GM23338 (cell line): ENCODE data around the gene CARD6. TPM values are rescaled to one million over a fixed set of nuclear protein-coding genes. Genes with fewer than 3 reads are reported as not detected.
A peak's percentile ranks its signal among the peaks of the same experiment; 100 is the strongest.

ENCODE experiments used
- ATAC-seq: fragments of 200-7000 bp; cut with Tn5 transposase; 3 replicates; pipeline ENCODE4 v1.9.1; 2020
- DNase-seq: peaks from one replicate; pipeline ENCODE4 v3.0.0-alpha.2; 2015; ENCODE audit warnings: low spot score
- H2AFZ ChIP-seq: fragments of 200-600 bp; sonication (generic); 2 replicates; pipeline ENCODE4 v1.8.0; 2016; ENCODE audit warnings: antibody characterized with exemption, mild to moderate bottlenecking, moderate library complexity
- H3F3A ChIP-seq: fragments of 200-600 bp; sonication (generic); replicated peaks from 2 replicates; pipeline ENCODE4 v1.8.0; 2017; ENCODE audit warnings: antibody characterized with exemption, mixed run types, low read depth
- H3K27ac ChIP-seq: fragments of 200-600 bp; sonication (generic); 2 replicates; pipeline ENCODE4 v1.6.1; 2016; ENCODE audit warnings: low read depth
- H3K27me3 ChIP-seq: fragments of 200-600 bp; sonication (generic); 2 replicates; pipeline ENCODE4 v1.8.0; 2016; ENCODE audit warnings: mild to moderate bottlenecking, mixed run types, moderate library complexity; ENCODE audit not compliant: insufficient read depth
- H3K36me3 ChIP-seq: fragments of 200-600 bp; sonication (generic); 2 replicates; pipeline ENCODE4 v1.8.0; 2016; ENCODE audit warnings: mild to moderate bottlenecking; ENCODE audit not compliant: insufficient read depth
- H3K4me1 ChIP-seq: fragments of 200-600 bp; sonication (generic); 2 replicates; pipeline ENCODE4 v1.8.0; 2016; ENCODE audit warnings: mild to moderate bottlenecking, moderate library complexity; ENCODE audit not compliant: insufficient read depth
- H3K4me2 ChIP-seq: fragments of 200-600 bp; sonication (generic); 2 replicates; pipeline ENCODE4 v1.7.1; 2017; ENCODE audit warnings: mixed run types
- H3K4me3 ChIP-seq: fragments of 200-600 bp; sonication (generic); 2 replicates; pipeline ENCODE4 v1.6.1; 2016; ENCODE audit warnings: mixed run types
- H3K79me2 ChIP-seq: fragments of 200-600 bp; sonication (generic); replicated peaks from 2 replicates; pipeline ENCODE4 v1.8.0; 2017; ENCODE audit warnings: mild to moderate bottlenecking; ENCODE audit not compliant: insufficient read depth
- H3K9me2 ChIP-seq: fragments of 200-600 bp; sonication (generic); 2 replicates; pipeline ENCODE4 v1.8.0; 2017; ENCODE audit not compliant: insufficient read depth
- H4K20me1 ChIP-seq: fragments of 200-600 bp; sonication (generic); replicated peaks from 2 replicates; pipeline ENCODE4 v1.8.0; 2017; ENCODE audit warnings: mild to moderate bottlenecking; ENCODE audit not compliant: insufficient read depth
- H3K27ac Mint-ChIP-seq: 2 replicates; pipeline ENCODE4 v1.8.0; 2020; ENCODE audit warnings: inconsistent platforms, mild to moderate bottlenecking, moderate library complexity, mixed read lengths
- H3K27me3 Mint-ChIP-seq: 3 replicates; pipeline ENCODE4 v1.8.0; 2022; ENCODE audit warnings: low read depth, mild to moderate bottlenecking, moderate library complexity, mixed read lengths, inconsistent platforms; ENCODE audit not compliant: insufficient read depth, poor library complexity
- H3K36me3 Mint-ChIP-seq: 3 replicates; pipeline ENCODE4 v1.8.0; 2021; ENCODE audit warnings: low read depth, mild to moderate bottlenecking, inconsistent platforms, moderate library complexity, mixed read lengths
- H3K4me1 Mint-ChIP-seq: 3 replicates; pipeline ENCODE4 v1.8.0; 2020; ENCODE audit warnings: mild to moderate bottlenecking, inconsistent platforms, mixed read lengths
- H3K4me3 Mint-ChIP-seq: 3 replicates; pipeline ENCODE4 v1.8.0; 2021; ENCODE audit warnings: moderate library complexity, mild to moderate bottlenecking, inconsistent platforms, mixed read lengths
- H3K9me3 Mint-ChIP-seq: 3 replicates; pipeline ENCODE4 v1.8.0; 2020; ENCODE audit warnings: moderate library complexity, mild to moderate bottlenecking, inconsistent platforms, mixed read lengths
- CREB1 ChIP-seq: fragments of 250-450 bp; sonication (Bioruptor Pico); IDR thresholded peaks from 2 replicates; pipeline ENCODE4 v1.5.0; 2020; ENCODE audit warnings: low read depth, mild to moderate bottlenecking, moderate library complexity
- EZH2phosphoT487 ChIP-seq: fragments of 200-600 bp; sonication (generic); IDR thresholded peaks from one replicate; pipeline ENCODE4 v1.8.1; 2018; ENCODE audit warnings: antibody characterized with exemption; ENCODE audit not compliant: unreplicated experiment
- POLR2AphosphoS5 ChIP-seq: IDR thresholded peaks from 2 replicates; pipeline ENCODE4 v1.6.1; 2016; ENCODE audit warnings: antibody characterized with exemption, low read depth
- polyA plus RNA-seq: library from polyadenylated mRNA; unstranded; fragments of >200 nt; fragmentation: Nextera tagmentation; extraction: Ambion mirVana; gene quantifications from 2 replicates; pipeline ENCODE4 v1.2.1, GENCODE V29; 2016
- total RNA-seq: library from RNA; depleted of rRNA; stranded (reverse); fragments of >200 nt; shearing (Covaris generic); gene quantifications from 2 replicates; pipeline ENCODE4 v1.2.3, GENCODE V29; 2014
- TF ChIP-seq, protein P1 (sequence below), 2 experiments: fragments of 200-600 bp in 1 of 2; sonication (generic) in 1 of 2; conservative IDR thresholded peaks; 2 replicates each; pipeline versions ENCODE4 v1.5.1 to v1.6.1; 2016 to 2017; ENCODE audit warnings: antibody characterized with exemption in 2 of 2, low read depth in 2 of 2, mild to moderate bottlenecking in 2 of 2, moderate library complexity in 1 of 2
- TF ChIP-seq, protein P2 (sequence below): fragments of 250-450 bp; sonication (Bioruptor Pico); IDR thresholded peaks from 2 replicates; pipeline ENCODE4 v1.5.0; 2020; ENCODE audit warnings: mild to moderate bottlenecking, moderate library complexity

CARD6 gene
- total and polyA plus RNA-seq, 2 experiments from 2014 or later, result 0.32 to 0.45 TPM

DNA sequence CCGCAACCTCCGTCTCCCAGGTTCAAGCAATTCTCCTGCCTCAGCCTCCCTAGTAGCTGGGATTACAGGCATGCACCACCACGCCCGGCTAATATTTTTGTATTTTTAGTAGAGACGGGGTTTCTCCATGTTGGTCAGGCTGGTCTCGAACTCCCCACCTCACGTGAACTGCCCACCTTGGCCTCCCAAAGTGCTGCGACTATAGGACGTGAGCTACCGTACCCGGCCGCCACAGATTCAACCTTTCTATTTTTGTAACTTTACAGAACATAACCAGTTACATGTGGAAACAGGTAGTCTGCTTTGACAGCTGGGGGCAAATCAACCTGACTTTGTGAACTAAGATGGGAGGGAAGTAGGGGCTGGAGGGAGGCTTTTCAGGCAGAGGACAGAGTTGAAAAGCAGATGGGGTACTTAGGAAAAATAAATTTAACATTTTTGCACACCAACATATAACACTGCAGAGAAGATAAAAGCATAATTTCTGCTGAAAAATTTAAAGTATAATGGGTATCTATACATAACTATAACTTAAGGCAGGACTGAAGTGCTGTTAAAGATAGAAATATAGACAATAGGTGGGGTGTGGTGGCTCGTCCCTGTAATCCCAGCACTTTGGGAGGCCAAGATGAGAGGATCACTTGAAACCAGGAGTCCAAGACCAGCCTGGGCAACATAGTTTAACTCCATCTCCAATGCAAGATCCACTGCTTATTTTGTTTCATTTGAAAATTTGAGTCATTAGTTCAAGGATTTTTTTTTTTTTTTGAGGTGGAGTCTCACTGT is 11.2 kb upstream of the CARD6 start:
- H2AFZ ChIP-seq, result no peak overlapping the region
- Mint-ChIP-seq H3K27ac (peak overlapping the region; percentile 86), H3K36me3 (peaks cover 97% of the 10 kb centered on the region), H3K27me3 (peaks cover 39% of the 10 kb centered on the region), H3K4me3 (peak overlapping the region; percentile 12; the same call in 1 of the 3 replicates), H3K4me1 (peaks cover 42% of the 10 kb centered on the region), H3K9me3 (peaks cover 9% of the 10 kb centered on the region; the same call in 1 of the 3 replicates)
- H3K36me3 ChIP-seq, result peaks cover 85% of the 10 kb centered on the region
- peak overlapping the region; percentile 34 for H3K4me2 ChIP-seq
- no peaks in the 10 kb centered on the region for H3K9me2 ChIP-seq
- H3K27me3 ChIP-seq, result no peaks in the 10 kb centered on the region
- peaks cover 62% of the 10 kb centered on the region for H3K79me2 ChIP-seq
- no peak for ATAC-seq
- H4K20me1 ChIP-seq, result peaks cover 59% of the 10 kb centered on the region
- no peak for DNase-seq
- H3K27ac ChIP-seq, result peak overlapping the region; percentile 99
- TF ChIP-seq, protein P1, sequence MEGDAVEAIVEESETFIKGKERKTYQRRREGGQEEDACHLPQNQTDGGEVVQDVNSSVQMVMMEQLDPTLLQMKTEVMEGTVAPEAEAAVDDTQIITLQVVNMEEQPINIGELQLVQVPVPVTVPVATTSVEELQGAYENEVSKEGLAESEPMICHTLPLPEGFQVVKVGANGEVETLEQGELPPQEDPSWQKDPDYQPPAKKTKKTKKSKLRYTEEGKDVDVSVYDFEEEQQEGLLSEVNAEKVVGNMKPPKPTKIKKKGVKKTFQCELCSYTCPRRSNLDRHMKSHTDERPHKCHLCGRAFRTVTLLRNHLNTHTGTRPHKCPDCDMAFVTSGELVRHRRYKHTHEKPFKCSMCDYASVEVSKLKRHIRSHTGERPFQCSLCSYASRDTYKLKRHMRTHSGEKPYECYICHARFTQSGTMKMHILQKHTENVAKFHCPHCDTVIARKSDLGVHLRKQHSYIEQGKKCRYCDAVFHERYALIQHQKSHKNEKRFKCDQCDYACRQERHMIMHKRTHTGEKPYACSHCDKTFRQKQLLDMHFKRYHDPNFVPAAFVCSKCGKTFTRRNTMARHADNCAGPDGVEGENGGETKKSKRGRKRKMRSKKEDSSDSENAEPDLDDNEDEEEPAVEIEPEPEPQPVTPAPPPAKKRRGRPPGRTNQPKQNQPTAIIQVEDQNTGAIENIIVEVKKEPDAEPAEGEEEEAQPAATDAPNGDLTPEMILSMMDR (conservative IDR thresholded peaks at IDR 0.05; ENCODE audit: low read depth in 2 of 2), result no peak
- TF ChIP-seq POLR2AphosphoS5, result 0 out of 2 replicates have a peak, but pooled peaks have one; percentile 2
- no peak for TF ChIP-seq CREB1 (CRISPR knock-in tag)
- no peak for TF ChIP-seq EZH2phosphoT487
- peaks cover 19% of the 10 kb centered on the region for H3K4me1 ChIP-seq
- H3K4me3 ChIP-seq, result no peak overlapping the region
- H3F3A ChIP-seq, result peaks cover 86% of the 10 kb centered on the region

DNA sequence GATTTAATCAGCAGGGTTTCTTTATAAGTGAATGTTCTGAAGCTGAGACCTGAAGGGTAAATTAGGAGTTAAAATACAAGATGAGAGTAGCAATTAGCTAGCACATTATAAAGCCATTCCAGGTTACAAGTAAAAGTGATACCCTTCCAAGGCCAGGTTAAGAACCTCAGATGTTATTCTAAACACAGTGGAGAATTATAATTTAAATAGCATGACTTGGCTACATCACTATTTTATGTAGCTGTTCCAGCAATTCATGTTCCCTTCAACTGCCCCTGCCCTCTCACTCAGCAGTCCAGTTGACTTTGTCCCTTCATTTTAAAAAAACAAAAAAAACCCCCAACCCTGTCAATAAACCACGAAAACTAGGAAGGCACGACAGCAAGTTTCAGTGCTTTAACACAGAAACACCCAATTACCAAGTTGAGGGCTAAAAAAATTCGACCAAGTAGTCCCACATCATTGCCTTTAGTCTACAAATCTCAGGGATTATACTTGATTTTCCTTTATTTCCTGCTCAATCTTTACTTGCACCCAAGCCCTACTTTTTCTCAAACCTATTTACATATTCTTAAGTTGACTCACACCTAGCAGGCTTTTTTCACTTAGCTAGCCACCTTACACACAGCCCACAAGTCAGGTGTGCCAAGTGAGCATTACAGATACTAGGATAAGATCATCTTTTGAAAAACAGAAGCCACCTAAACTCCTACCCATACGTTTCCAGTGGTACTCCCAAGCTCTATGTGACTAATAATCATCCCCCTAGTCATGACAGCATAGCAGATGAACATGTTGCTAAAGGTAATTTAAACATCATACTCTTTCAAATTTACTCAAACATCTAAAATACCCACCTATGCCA is 9.6 kb upstream of the CARD6 start:
- H3K4me3 Mint-ChIP-seq, result peak overlapping the region; percentile 100
- peaks cover 44% of the 10 kb centered on the region for H3K27me3 Mint-ChIP-seq
- H3K4me1 Mint-ChIP-seq, result peaks cover 44% of the 10 kb centered on the region
- H3K9me3 Mint-ChIP-seq, result peaks cover 9% of the 10 kb centered on the region; the same call in 1 of the 3 replicates
- Histone ChIP-seq H3K9me2 (no peaks in the 10 kb centered on the region), H2AFZ (no peak overlapping the region), H3K4me3 (peak overlapping the region; percentile 97), H3K27ac (peak overlapping the region; percentile 99), H3K36me3 (peaks cover 78% of the 10 kb centered on the region), H3K4me1 (peaks cover 27% of the 10 kb centered on the region), H3K27me3 (no peaks in the 10 kb centered on the region), H4K20me1 (peaks cover 56% of the 10 kb centered on the region), H3K79me2 (peaks cover 63% of the 10 kb centered on the region), H3F3A (peaks cover 90% of the 10 kb centered on the region), H3K4me2 (peak overlapping the region; percentile 97; the same call in 1 of the 2 replicates)
- ATAC-seq, result no peak
- TF ChIP-seq, protein P2, sequence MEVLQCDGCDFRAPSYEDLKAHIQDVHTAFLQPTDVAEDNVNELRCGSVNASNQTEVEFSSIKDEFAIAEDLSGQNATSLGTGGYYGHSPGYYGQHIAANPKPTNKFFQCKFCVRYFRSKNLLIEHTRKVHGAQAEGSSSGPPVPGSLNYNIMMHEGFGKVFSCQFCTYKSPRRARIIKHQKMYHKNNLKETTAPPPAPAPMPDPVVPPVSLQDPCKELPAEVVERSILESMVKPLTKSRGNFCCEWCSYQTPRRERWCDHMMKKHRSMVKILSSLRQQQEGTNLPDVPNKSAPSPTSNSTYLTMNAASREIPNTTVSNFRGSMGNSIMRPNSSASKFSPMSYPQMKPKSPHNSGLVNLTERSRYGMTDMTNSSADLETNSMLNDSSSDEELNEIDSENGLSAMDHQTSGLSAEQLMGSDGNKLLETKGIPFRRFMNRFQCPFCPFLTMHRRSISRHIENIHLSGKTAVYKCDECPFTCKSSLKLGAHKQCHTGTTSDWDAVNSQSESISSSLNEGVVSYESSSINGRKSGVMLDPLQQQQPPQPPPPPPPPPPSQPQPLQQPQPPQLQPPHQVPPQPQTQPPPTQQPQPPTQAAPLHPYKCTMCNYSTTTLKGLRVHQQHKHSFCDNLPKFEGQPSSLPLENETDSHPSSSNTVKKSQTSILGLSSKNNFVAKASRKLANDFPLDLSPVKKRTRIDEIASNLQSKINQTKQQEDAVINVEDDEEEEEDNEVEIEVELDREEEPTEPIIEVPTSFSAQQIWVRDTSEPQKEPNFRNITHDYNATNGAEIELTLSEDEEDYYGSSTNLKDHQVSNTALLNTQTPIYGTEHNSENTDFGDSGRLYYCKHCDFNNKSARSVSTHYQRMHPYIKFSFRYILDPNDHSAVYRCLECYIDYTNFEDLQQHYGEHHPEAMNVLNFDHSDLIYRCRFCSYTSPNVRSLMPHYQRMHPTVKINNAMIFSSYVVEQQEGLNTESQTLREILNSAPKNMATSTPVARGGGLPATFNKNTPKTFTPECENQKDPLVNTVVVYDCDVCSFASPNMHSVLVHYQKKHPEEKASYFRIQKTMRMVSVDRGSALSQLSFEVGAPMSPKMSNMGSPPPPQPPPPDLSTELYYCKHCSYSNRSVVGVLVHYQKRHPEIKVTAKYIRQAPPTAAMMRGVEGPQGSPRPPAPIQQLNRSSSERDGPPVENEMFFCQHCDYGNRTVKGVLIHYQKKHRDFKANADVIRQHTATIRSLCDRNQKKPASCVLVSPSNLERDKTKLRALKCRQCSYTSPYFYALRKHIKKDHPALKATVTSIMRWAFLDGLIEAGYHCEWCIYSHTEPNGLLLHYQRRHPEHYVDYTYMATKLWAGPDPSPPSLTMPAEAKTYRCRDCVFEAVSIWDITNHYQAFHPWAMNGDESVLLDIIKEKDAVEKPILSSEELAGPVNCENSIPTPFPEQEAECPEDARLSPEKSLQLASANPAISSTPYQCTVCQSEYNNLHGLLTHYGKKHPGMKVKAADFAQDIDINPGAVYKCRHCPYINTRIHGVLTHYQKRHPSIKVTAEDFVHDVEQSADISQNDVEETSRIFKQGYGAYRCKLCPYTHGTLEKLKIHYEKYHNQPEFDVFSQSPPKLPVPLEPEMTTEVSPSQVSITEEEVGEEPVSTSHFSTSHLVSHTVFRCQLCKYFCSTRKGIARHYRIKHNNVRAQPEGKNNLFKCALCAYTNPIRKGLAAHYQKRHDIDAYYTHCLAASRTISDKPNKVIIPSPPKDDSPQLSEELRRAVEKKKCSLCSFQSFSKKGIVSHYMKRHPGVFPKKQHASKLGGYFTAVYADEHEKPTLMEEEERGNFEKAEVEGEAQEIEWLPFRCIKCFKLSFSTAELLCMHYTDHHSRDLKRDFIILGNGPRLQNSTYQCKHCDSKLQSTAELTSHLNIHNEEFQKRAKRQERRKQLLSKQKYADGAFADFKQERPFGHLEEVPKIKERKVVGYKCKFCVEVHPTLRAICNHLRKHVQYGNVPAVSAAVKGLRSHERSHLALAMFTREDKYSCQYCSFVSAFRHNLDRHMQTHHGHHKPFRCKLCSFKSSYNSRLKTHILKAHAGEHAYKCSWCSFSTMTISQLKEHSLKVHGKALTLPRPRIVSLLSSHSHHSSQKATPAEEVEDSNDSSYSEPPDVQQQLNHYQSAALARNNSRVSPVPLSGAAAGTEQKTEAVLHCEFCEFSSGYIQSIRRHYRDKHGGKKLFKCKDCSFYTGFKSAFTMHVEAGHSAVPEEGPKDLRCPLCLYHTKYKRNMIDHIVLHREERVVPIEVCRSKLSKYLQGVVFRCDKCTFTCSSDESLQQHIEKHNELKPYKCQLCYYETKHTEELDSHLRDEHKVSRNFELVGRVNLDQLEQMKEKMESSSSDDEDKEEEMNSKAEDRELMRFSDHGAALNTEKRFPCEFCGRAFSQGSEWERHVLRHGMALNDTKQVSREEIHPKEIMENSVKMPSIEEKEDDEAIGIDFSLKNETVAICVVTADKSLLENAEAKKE (CRISPR knock-in tag), result no peak
- no peak for DNase-seq
- peaks cover 89% of the 10 kb centered on the region for H3K36me3 Mint-ChIP-seq
- peak overlapping the region; percentile 92 for H3K27ac Mint-ChIP-seq
